Activated T-helper 1 cell treated with anti-CD3 and anti-CD28 coated beads, Interleukin-12 subunit alpha, Interleukin-12 subunit beta, Interleukin-2, Interleukin-4 antibody, amounts not matched to agents 30 ng/mL and 10 ng/mL and 1 ng/mL, durations not matched to agents 14 hours and 24 hours and 36 hours (primary cell): ENCODE results near the gene PPBP. TPM values are rescaled to one million over a fixed set of nuclear protein-coding genes. Genes with fewer than 3 reads are reported as not detected.
"Not testable (repeated sequence)": the region's sequence is repeated elsewhere in the genome, so short reads cannot be mapped to it uniquely, and the experiment has no call there.

Experiments
- DNase-seq: peaks from one replicate; pipeline ENCODE4 v3.0.0; 2021; ENCODE audit warnings: low spot score
- H3K27ac Mint-ChIP-seq: one replicate; pipeline ENCODE4 v1.8.0; 2021; ENCODE audit warnings: mild to moderate bottlenecking, mixed read lengths
- H3K27me3 Mint-ChIP-seq: one replicate; pipeline ENCODE4 v1.8.0; 2022; ENCODE audit warnings: mild to moderate bottlenecking, moderate library complexity, mixed read lengths; ENCODE audit not compliant: insufficient read depth
- H3K36me3 Mint-ChIP-seq: one replicate; pipeline ENCODE4 v1.8.0; 2021; ENCODE audit warnings: low read depth, mixed read lengths
- H3K4me1 Mint-ChIP-seq: one replicate; pipeline ENCODE4 v1.8.0; 2021; ENCODE audit warnings: low read depth, mixed read lengths
- H3K4me3 Mint-ChIP-seq: one replicate; pipeline ENCODE4 v1.8.0; 2021; ENCODE audit warnings: mild to moderate bottlenecking, moderate library complexity, mixed read lengths
- H3K9me3 Mint-ChIP-seq: one replicate; pipeline ENCODE4 v1.8.0; 2021; ENCODE audit warnings: mixed read lengths
- intact Hi-C: fragments of 100-400 bp; cut with micrococcal nuclease; formaldehyde crosslinking; loops from one replicate; pipeline ENCODE4 v1.15.1; 2024
- total RNA-seq: library from RNA; stranded (reverse); gene quantifications from 2 replicates; pipeline ENCODE4 v1.2.3, GENCODE V29; 2022

The PPBP gene
- total RNA-seq, 1 donor from 2014 or later = not detected

DNA sequence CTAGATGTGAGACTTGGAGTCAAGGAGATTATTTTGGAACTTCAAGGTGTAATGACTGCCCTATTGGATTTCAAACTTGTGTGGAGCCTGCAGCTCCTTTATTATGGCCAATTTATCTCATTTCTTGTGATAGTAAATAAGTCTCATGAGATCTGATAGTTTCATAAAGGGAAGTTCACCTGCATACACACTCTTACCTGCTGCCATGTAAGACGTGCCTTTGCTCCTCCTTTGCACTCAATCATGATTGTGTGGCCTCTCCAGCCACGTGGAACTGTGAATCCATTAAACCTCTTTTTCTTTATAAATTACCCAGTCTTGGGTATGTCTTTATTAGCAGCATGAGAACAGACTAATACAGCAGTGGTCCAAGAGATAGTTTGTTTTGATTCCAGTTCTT lies 25.3 kb downstream of the PPBP start:
- intact Hi-C loops = no loop called here
- H3K9me3 Mint-ChIP-seq = peaks cover 26% of the 10 kb centered on the region
- H3K27me3 Mint-ChIP-seq = no peaks in the 10 kb centered on the region
- no peaks in the 10 kb centered on the region for H3K36me3 Mint-ChIP-seq
- no peak overlapping the region for H3K27ac Mint-ChIP-seq
- no peak for DNase-seq
- no peaks in the 10 kb centered on the region for H3K4me1 Mint-ChIP-seq
- no peak overlapping the region for H3K4me3 Mint-ChIP-seq

DNA sequence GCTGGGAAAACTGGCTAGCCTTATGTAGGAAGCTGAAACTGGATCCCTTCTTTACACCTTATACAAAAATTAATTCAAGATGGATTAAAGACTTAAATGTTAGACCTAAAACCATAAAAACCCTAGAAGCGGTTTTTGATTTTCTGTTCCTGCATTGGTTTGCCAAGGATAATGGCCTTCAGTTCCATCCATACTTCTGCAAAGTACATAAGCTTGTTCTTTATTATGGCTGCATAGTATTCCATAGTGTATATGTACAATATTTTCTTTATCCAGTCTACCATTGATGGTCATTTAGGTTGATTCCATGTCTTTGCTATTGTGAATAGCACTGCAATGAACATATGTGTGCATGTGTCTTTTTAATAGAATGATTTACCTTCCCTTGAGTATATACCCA lies 28.9 kb downstream of the PPBP start:
- peaks cover 34% of the 10 kb centered on the region for H3K9me3 Mint-ChIP-seq
- H3K4me1 Mint-ChIP-seq, H3K36me3 Mint-ChIP-seq, H3K4me3 Mint-ChIP-seq, intact Hi-C loops, H3K27me3 Mint-ChIP-seq, H3K27ac Mint-ChIP-seq, DNase-seq: not testable (repeated sequence)

GRCh38 chr4:73952352-73952751 lies 35.6 kb downstream of the PPBP start:
- Mint-ChIP-seq H3K4me1 (no peaks in the 10 kb centered on the region), H3K27ac (no peak overlapping the region), H3K4me3 (no peak overlapping the region)

GRCh38 chr4:73950376-73950920 lies 37.5 kb downstream of the PPBP start:
- H3K36me3 Mint-ChIP-seq, H3K9me3 Mint-ChIP-seq, H3K4me3 Mint-ChIP-seq, intact Hi-C loops, DNase-seq, H3K4me1 Mint-ChIP-seq, H3K27ac Mint-ChIP-seq: not testable (repeated sequence)
- peaks cover 10% of the 10 kb centered on the region for H3K27me3 Mint-ChIP-seq

More at GRCh38 chr4:73952352-73952751, 35.6 kb downstream of the PPBP start:
- intact Hi-C loops = no loop called here
- no peaks in the 10 kb centered on the region for H3K27me3 Mint-ChIP-seq
- H3K9me3 Mint-ChIP-seq = peaks cover 9% of the 10 kb centered on the region
- DNase-seq = no peak
- no peaks in the 10 kb centered on the region for H3K36me3 Mint-ChIP-seq

GRCh38 chr4:73948990-73949706 lies 38.8 kb downstream of the PPBP start:
- no peak for DNase-seq
- Mint-ChIP-seq H3K9me3 (no peaks in the 10 kb centered on the region), H3K27me3 (peaks cover 20% of the 10 kb centered on the region), H3K36me3 (no peaks in the 10 kb centered on the region), H3K4me1 (no peaks in the 10 kb centered on the region), H3K4me3 (no peak overlapping the region), H3K27ac (no peak overlapping the region)
- intact Hi-C loops = no loop called here

GRCh38 chr4:73948291-73948690 lies 39.7 kb downstream of the PPBP start:
- H3K9me3 Mint-ChIP-seq = no peaks in the 10 kb centered on the region
- DNase-seq = no peak
- no peaks in the 10 kb centered on the region for H3K36me3 Mint-ChIP-seq
- intact Hi-C loops = no loop called here
- no peak overlapping the region for H3K27ac Mint-ChIP-seq
- H3K4me1 Mint-ChIP-seq = no peaks in the 10 kb centered on the region
- H3K27me3 Mint-ChIP-seq = peaks cover 27% of the 10 kb centered on the region
- H3K4me3 Mint-ChIP-seq = no peak overlapping the region

- H3K4me1 Mint-ChIP-seq = no peaks in the 10 kb centered on the region
- H3K9me3 Mint-ChIP-seq = no peaks in the 10 kb centered on the region
- no peak overlapping the region for H3K27ac Mint-ChIP-seq
- no peak overlapping the region for H3K4me3 Mint-ChIP-seq
- intact Hi-C loops = no loop called here
- no peak for DNase-seq
- no peaks in the 10 kb centered on the region for H3K36me3 Mint-ChIP-seq
- H3K27me3 Mint-ChIP-seq = peaks cover 31% of the 10 kb centered on the region
Measured at GRCh38 chr4:73947239-73947985, 40.6 kb downstream of the PPBP start.

DNA sequence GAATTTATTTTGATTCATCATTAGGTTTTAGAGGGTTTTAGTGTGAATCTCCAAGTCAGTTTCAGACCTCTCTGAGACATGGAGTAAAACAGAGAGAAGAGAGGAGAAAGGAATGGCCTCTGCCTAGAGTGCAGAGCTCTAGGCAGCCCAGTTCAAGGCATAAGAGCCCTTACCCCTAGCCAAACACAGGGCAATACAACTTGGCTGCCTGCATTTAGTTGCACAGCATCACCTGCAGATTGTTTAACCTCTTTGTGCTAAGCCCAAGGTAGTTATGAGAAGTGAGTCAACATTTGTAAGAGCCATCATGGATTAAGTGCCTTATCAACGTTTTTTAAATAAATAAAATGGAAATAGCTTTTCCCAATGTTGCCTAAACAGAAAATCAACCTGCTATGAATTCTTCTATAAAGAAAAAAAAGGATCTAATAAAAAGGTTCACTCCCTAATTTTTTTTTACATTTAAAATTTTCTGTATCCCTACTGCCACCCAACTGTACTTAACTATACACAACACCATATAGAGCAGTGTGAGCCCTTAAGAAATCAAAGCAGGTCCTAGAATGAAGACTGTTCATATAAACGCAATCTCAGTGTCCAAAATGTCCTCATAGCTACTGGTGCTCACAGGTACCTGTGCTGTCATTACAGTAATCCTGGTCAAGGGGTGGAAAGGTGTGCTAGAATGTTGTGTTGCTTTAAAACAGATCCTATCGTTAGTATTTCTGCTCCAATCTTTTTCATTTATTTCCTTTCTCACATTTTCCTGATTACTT lies 42.1 kb downstream of the PPBP start:
- H3K4me3 Mint-ChIP-seq = no peak overlapping the region
- H3K9me3 Mint-ChIP-seq = no peaks in the 10 kb centered on the region
- H3K27ac Mint-ChIP-seq = no peak overlapping the region
- no peak for DNase-seq
- H3K4me1 Mint-ChIP-seq = no peaks in the 10 kb centered on the region
- peaks cover 34% of the 10 kb centered on the region for H3K27me3 Mint-ChIP-seq
- intact Hi-C loops = no loop called here
- no peaks in the 10 kb centered on the region for H3K36me3 Mint-ChIP-seq

DNA sequence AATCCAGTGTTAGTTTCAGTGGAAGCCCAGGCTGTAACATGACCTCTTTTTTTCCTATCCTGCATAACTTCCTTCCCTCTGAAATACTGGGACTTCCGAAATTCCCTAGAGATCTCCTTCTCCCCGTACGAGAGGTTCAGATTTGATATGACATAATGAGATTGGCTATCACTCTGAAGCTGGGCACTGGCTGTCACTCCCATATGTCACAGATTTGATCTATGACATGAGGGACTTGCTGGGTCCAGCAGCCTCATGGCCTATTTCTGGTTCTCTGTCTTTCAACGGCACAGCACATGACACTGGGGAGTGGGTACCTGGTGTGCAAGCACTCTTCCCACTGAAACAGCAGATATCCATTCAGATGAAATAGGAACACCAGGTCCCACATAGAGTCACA lies 42.9 kb downstream of the PPBP start:
- DNase-seq = no peak
- intact Hi-C loops = no loop called here
- H3K36me3 Mint-ChIP-seq = no peaks in the 10 kb centered on the region
- no peaks in the 10 kb centered on the region for H3K4me1 Mint-ChIP-seq
- H3K27ac Mint-ChIP-seq = no peak overlapping the region
- no peak overlapping the region for H3K4me3 Mint-ChIP-seq
- H3K27me3 Mint-ChIP-seq = peaks cover 34% of the 10 kb centered on the region
- no peaks in the 10 kb centered on the region for H3K9me3 Mint-ChIP-seq

DNA sequence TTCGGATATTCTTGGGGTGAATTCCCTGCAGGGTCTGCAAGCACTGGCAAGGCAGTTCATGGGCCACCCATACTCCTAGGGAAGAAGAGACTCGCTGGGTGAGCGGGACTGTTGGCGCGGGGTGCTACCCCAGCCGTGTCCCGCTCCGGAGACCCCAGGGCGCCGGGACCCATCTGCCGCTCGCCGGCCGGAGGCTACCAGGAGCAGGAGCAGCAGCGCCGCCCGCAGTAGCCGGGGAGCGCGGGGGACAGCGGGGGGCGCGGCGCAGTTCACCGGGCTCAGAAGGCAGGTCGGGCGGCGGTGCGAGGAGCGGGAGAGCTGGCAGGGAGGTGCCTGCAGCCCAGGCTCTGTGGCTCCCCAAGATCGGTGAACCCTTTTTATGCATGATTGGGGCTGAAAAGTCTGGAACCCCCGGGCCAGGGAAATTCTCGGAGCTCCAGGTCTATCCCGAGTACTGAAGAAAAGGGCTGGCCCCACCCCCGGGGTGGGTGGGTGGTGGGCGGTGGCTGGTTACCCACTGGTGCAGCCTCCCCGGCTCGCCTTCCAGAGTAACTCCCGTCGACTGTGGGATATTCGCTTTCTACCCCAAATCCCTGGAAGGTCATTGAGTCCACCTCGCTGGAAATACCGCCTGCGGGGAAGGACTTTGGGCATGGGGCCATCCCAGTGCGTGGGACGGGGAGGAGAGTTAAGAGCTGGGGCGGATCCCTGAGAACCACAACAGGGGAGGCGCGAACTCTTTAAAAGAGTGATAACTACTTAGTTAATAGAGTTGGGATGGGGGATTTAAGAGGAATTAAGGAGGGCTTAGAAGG lies 43.7 kb downstream of the PPBP start:
- Mint-ChIP-seq H3K36me3 (no peaks in the 10 kb centered on the region), H3K9me3 (no peaks in the 10 kb centered on the region), H3K4me3 (no peak overlapping the region)

DNA sequence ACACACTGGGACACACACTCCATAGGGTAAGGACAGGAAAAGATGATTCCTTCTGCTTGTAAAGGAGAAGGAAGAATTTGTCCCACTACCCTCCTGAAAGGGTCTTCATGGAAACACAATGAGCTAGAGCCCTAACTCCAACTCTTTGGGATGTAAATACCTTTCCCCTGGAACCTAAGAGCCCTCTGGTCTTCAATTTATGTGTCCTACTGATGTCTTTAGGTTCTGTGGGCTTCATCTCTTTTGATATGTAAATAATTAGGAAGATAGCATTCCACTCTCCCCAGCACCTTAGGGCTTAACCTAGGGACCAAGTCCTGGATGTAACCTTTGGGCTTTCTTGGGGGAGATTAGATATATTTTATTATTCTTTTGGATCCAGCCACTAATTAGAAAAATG lies 44.4 kb downstream of the PPBP start:
- Mint-ChIP-seq H3K9me3 (no peaks in the 10 kb centered on the region), H3K27ac (no peak overlapping the region), H3K27me3 (peaks cover 34% of the 10 kb centered on the region), H3K4me1 (no peaks in the 10 kb centered on the region), H3K36me3 (no peaks in the 10 kb centered on the region), H3K4me3 (no peak overlapping the region)
- intact Hi-C loops = no loop called here
- no peak for DNase-seq

More for the DNA sequence above, 43.7 kb downstream of the PPBP start:
- Mint-ChIP-seq H3K4me1 (no peaks in the 10 kb centered on the region), H3K27ac (no peak overlapping the region), H3K27me3 (peaks cover 34% of the 10 kb centered on the region)
- intact Hi-C loops = no loop called here
- no peak for DNase-seq

DNA sequence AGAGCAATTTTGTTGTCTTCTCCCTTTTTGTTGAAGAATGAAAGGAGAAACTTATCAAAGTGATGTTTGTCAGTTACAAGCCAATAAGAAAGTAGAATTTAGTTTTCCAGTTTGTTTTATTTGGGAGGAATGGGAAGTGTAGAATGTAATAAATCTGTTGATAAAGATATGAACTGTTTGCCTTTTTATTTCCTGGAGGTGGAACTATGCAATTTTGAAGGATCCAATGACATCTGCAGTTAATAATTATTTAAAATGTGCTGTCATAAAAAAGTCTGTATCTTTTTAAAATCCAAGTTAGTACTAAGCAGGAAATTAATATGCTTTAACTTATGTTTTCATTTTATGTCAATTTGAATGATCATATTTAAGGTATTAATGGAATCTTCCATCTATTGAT lies 51.0 kb downstream of the PPBP start:
- H3K4me3 Mint-ChIP-seq = no peak overlapping the region
- DNase-seq = no peak
- H3K27me3 Mint-ChIP-seq = peaks cover 2% of the 10 kb centered on the region
- intact Hi-C loops = no loop called here
- no peaks in the 10 kb centered on the region for H3K9me3 Mint-ChIP-seq
- H3K27ac Mint-ChIP-seq = no peak overlapping the region
- H3K36me3 Mint-ChIP-seq = no peaks in the 10 kb centered on the region
- H3K4me1 Mint-ChIP-seq = no peaks in the 10 kb centered on the region
